DMS153 (cell line): ENCODE measurements around the gene RRP1B.

Experiments
- DNase-seq: peaks from one replicate; lab custom pipeline; 2025; lab: John Stamatoyannopoulos, UW

RRP1B gene

DNA sequence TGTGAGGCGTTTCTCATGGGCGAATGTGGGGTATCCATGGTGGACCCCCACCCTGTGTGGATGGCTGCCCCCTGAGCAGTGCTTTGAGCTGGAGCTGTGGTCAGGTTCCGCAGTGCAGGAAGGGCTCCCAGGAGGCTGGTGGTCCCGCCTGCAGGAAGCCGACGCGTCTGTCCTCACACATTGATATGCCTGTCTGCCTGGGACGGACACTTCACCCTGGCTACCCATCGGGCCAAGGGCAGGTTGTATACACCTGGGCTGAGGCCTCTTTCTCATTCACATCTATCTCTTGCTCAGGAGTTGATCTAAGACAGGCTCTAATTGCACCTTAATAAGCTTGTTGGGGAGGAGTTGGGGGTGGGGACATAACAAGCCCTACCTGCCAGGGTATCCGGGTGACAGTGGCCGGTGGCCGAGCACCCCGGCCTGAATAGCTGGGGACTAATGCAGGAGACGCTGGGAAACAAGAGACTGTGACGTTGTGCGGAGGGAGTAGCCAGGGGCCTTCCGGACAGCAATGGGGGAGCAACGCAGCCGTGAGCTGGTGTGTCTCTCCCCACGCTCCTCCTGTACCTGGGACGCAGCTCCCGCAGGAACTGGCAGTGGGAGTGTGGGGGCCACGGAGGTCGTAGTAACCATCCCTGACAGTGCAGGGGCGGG lies 81.3 kb downstream of the RRP1B start:
- DNase-seq, result no peak

DNA sequence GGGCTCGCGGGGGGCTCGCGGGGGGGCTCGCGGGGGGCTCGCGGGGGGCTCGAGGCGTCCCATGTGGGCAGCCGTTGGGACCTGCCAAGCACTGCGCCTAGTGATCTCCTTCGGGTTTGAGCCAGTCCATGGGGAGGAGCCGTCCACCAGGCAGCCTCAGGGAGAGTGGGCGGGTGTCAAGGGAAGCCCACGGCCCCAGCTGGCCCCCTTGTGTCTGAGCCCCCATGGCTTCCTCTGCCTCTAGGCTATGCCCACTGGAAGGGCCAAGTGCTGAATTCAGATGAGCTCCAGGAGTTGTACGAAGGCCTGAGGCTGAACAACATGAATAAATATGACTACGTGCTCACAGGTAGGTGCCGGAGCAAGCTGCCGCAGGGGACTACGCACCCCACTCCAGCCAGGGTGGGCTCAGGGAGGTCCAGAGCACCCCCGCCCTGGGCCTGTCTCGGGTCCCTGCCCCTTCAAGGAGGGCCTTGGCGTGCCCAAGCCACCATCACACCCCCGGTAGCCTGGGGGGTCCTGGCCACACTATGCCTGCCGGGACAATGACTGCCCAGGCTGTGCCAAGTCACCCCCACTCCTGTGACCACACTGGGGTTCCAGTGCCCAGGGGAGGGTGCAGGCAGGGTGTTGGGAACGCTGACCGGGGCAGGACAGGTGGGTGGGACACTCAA lies 82.2 kb downstream of the RRP1B start:
- DNase-seq, result no peak

DNA sequence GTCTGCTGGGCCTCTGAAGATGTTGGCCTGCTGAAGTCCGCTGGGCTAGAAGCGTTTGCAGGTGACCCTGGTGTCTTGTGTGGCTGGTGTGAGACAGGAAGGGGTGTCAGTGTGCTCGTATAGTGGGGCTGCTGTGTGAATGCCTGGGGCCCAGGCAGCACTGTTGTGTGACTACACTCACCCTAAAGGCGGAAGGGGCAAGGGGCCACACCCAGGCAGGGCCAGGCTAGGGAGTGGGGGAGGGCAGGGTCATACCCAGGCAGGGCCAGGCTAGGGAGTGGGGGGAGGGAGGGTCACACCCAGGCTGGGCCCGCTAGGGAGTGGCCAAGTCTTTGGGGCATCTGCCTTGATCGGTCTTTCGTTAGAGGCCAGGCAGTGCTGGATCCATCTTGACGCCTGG lies 84.6 kb downstream of the RRP1B start:
- DNase-seq, result no peak

DNA sequence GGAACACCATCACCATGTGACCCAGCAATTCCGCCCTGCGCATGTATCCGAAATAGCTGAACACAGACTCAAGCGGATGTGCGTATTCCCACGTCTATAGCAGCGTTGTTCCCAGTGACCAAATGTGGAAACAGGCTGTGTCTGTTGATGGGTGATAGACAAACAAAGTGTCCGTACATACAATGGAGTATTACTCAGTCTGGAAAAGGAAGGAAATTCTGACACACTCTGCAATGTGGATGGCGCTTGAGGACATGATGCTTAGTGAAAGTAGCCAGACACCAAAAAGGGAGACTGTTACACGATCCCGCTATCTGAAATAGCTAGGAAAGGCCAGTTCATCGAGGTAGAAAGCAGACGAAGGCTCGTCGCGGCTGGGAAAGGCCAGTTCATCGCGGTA lies 85.4 kb downstream of the RRP1B start:
- no peak for DNase-seq
